ENCODE results near the gene PTBP2.

The PTBP2 gene

DNA sequence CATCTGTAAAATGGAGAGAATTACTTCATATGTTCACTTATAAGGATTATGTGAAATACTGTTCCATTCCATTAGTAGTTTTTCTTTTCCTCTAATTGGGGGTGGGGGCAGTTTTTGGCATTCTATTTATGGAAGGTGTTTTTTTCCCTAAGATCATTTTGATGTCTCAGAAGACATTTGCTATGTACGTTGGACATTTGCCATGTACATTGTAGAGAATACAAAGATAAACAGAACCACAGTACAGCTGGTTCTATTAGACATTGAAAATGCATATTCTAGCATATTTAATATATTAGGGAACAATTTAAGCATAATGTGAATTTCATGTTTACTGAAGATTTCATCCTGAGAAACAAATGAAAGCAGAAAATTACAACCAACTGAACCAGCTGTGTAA lies 98.5 kb downstream of the PTBP2 start:
- H3K4me3 ChIP-seq (ENCODE audit: insufficient read depth, low read length, poor library complexity, severe bottlenecking): no peak overlapping the region
- TF ChIP-seq EZH2phosphoT487 (conservative IDR thresholded peaks at IDR 0.05; ENCODE audit: low read length): no peak
- TF ChIP-seq, protein P1, sequence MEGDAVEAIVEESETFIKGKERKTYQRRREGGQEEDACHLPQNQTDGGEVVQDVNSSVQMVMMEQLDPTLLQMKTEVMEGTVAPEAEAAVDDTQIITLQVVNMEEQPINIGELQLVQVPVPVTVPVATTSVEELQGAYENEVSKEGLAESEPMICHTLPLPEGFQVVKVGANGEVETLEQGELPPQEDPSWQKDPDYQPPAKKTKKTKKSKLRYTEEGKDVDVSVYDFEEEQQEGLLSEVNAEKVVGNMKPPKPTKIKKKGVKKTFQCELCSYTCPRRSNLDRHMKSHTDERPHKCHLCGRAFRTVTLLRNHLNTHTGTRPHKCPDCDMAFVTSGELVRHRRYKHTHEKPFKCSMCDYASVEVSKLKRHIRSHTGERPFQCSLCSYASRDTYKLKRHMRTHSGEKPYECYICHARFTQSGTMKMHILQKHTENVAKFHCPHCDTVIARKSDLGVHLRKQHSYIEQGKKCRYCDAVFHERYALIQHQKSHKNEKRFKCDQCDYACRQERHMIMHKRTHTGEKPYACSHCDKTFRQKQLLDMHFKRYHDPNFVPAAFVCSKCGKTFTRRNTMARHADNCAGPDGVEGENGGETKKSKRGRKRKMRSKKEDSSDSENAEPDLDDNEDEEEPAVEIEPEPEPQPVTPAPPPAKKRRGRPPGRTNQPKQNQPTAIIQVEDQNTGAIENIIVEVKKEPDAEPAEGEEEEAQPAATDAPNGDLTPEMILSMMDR (IDR thresholded peaks at IDR 0.05; ENCODE audit: insufficient read depth, low read length, poor library complexity, severe bottlenecking): no peak

DNA sequence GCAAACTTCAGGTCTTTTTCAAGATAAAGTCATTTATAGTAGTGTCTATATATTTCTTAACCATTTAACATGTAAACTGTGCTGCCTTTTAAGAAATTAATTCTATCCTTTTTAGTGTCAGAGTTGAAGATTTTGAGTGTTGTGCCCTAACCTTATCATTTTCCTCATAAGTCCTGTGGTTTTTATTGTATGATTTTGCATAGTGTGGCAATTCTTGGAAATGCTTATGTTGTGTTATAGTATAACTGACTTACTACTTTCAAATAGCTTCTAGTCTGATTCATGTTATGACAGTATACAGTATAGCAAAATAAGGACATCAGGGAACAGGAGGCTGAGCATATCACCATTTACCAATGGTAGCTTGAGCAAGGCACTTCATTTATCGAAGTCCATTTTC lies 99.1 kb downstream of the PTBP2 start:
- Histone ChIP-seq H3K79me2 (ENCODE audit: insufficient read depth, low read length) (no peaks in the 10 kb centered on the region), H2AFZ (ENCODE audit: low read depth, low read length, severe bottlenecking) (no peak overlapping the region), H3K4me2 (ENCODE audit: low read depth, low read length, poor library complexity, severe bottlenecking) (no peak overlapping the region), H3K27me3 (ENCODE audit: low read length) (no peaks in the 10 kb centered on the region), H4K20me1 (ENCODE audit: low read depth, low read length) (0 out of 2 replicates have a peak, but pooled peaks cover 3% of the 10 kb centered on the region), H3K27ac (ENCODE audit: low read depth, low read length) (no peak overlapping the region), H3K9me2 (replicated peaks; ENCODE audit: insufficient read depth, low read length) (no peaks in the 10 kb centered on the region), H3K36me3 (ENCODE audit: low read length) (peaks cover 8% of the 10 kb centered on the region), H3K4me3 (ENCODE audit: insufficient read depth, low read length, poor library complexity, severe bottlenecking) (no peak overlapping the region), H3F3A (ENCODE audit: insufficient read depth) (0 out of 2 replicates have a peak, but pooled peaks cover 12% of the 10 kb centered on the region), H3K9ac (ENCODE audit: low read length) (no peak overlapping the region), H3K9me3 (ENCODE audit: insufficient read depth, low read length) (no peaks in the 10 kb centered on the region)
- no peak for TF ChIP-seq EZH2phosphoT487 (conservative IDR thresholded peaks at IDR 0.05; ENCODE audit: low read length)
- TF ChIP-seq, protein P1 (IDR thresholded peaks at IDR 0.05; ENCODE audit: insufficient read depth, low read length, poor library complexity, severe bottlenecking): no peak

More for the DNA sequence above, 98.5 kb downstream of the PTBP2 start:
- Histone ChIP-seq H4K20me1 (ENCODE audit: low read depth, low read length) (0 out of 2 replicates have a peak, but pooled peaks cover 3% of the 10 kb centered on the region), H2AFZ (ENCODE audit: low read depth, low read length, severe bottlenecking) (no peak overlapping the region), H3K79me2 (ENCODE audit: insufficient read depth, low read length) (no peaks in the 10 kb centered on the region), H3K9me3 (ENCODE audit: insufficient read depth, low read length) (no peaks in the 10 kb centered on the region), H3K9ac (ENCODE audit: low read length) (no peak overlapping the region), H3K27me3 (ENCODE audit: low read length) (no peaks in the 10 kb centered on the region), H3K9me2 (replicated peaks; ENCODE audit: insufficient read depth, low read length) (no peaks in the 10 kb centered on the region), H3F3A (ENCODE audit: insufficient read depth) (0 out of 2 replicates have a peak, but pooled peaks cover 12% of the 10 kb centered on the region), H3K27ac (ENCODE audit: low read depth, low read length) (no peak overlapping the region), H3K36me3 (ENCODE audit: low read length) (peaks cover 14% of the 10 kb centered on the region), H3K4me2 (ENCODE audit: low read depth, low read length, poor library complexity, severe bottlenecking) (no peak overlapping the region)

DNA sequence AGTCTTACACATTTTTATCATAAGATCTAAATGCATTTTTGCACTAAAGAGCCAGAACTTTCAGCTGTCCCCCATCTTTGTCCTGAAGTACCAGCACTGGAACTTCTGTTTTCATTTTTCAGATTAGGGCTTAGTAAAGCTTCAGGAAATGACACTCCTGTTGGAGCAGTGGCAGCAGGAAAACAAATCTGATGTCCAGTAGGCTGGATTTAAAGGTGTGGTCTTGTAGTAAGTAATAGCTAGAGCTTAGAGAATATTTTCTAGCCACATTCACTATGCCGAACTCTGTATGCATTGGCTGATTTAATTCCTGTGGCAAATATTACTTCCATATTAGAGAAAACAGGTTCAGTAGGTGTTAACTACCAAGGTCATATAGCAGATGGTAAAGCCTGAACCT lies 103.6 kb downstream of the PTBP2 start:
- no peaks in the 10 kb centered on the region for H3K79me2 ChIP-seq (ENCODE audit: insufficient read depth, low read length)

More for the DNA sequence above, 103.6 kb downstream of the PTBP2 start:
- no peak overlapping the region for H3K4me2 ChIP-seq (ENCODE audit: low read depth, low read length, poor library complexity, severe bottlenecking)
- H3K36me3 ChIP-seq (ENCODE audit: low read length): peaks cover under 1% of the 10 kb centered on the region; the same call in 1 of the 2 replicates
- H3K27ac ChIP-seq (ENCODE audit: low read depth, low read length): no peak overlapping the region
- no peak overlapping the region for H3K9ac ChIP-seq (ENCODE audit: low read length)
- H3K9me3 ChIP-seq (ENCODE audit: insufficient read depth, low read length): no peaks in the 10 kb centered on the region
- H2AFZ ChIP-seq (ENCODE audit: low read depth, low read length, severe bottlenecking): no peak overlapping the region
- no peaks in the 10 kb centered on the region for H4K20me1 ChIP-seq (ENCODE audit: low read depth, low read length)
- TF ChIP-seq, protein P1 (IDR thresholded peaks at IDR 0.05; ENCODE audit: insufficient read depth, low read length, poor library complexity, severe bottlenecking): no peak
- TF ChIP-seq EZH2phosphoT487 (conservative IDR thresholded peaks at IDR 0.05; ENCODE audit: low read length): no peak
- H3K9me2 ChIP-seq (replicated peaks; ENCODE audit: insufficient read depth, low read length): no peaks in the 10 kb centered on the region
- H3F3A ChIP-seq (ENCODE audit: insufficient read depth): no peaks in the 10 kb centered on the region
- H3K4me3 ChIP-seq (ENCODE audit: insufficient read depth, low read length, poor library complexity, severe bottlenecking): no peak overlapping the region
- H3K27me3 ChIP-seq (ENCODE audit: low read length): no peaks in the 10 kb centered on the region
